ENCODE measurements around the gene F9.
A peak's percentile ranks its signal among the peaks of the same experiment; 100 is the strongest.

GRCh38 chrX:139559383-139560042 lies 29.0 kb downstream of the F9 start:
- TF ChIP-seq POLR2A (IDR thresholded peaks at IDR 0.05) (no peak), CTCF (IDR thresholded peaks at IDR 0.05) (peak in 2 of 4 experiments; percentile 9 to 37), EP300 (IDR thresholded peaks at IDR 0.05) (no peak), POLR2AphosphoS5 (IDR thresholded peaks at IDR 0.05) (no peak)

Data from sigmoid colon (tissue), 4 donors.